Measurements from ENCODE around the gene TMEM8B.
A peak's percentile ranks its signal among the peaks of the same experiment; 100 is the strongest.

The TMEM8B gene, protein sequence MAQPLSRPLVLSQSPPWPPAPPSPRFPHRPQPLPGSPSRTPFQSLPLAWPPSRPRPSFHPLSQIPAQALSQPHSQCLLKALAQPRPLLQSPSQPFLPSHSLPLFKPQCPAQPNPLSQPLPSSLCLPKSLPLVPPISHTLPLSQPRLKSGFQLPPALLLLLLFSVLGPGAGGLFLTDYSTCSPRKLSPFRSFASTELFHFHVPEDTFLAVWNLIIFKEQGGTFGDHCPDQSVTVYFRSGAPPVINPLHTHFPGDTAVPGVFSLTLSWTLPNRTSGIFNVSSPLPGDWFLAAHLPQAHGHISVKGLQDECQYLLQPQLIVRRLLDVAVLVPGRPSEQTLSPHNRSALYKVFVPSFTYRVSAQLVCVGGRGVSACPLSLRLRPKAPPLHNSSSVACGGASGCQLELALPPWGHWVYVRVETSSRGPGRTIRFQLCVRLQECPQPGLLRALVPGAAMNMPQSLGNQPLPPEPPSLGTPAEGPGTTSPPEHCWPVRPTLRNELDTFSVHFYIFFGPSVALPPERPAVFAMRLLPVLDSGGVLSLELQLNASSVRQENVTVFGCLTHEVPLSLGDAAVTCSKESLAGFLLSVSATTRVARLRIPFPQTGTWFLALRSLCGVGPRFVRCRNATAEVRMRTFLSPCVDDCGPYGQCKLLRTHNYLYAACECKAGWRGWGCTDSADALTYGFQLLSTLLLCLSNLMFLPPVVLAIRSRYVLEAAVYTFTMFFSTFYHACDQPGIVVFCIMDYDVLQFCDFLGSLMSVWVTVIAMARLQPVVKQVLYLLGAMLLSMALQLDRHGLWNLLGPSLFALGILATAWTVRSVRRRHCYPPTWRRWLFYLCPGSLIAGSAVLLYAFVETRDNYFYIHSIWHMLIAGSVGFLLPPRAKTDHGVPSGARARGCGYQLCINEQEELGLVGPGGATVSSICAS

DNA sequence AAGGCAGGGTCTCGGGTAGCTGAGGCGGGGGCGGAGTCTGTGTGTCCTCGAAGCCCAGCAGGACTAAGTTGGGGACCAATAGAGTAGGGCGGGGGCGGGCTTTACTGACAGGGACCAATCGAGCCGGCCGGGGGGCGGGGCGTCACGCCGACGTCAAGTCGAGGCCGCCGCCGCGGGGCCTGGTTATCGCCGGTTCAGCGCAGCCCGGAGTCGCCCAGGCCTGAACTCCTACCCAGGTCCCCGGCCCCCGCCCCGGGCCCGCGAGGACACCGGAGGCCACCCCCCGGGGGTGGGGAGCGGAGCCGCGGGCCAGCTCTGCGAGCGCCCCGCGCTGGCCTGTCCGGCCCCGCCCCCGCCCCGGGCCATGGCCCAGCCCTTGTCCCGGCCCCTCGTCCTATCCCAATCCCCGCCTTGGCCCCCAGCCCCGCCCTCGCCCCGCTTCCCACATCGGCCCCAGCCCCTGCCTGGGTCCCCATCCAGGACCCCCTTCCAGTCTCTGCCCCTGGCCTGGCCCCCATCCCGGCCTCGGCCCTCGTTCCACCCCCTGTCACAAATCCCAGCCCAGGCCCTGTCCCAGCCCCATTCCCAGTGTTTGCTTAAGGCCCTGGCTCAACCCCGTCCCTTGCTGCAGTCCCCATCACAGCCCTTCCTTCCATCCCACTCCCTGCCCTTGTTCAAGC is at the start of gene TMEM8B:
TSS of gene TMEM8B (plus strand) at position 145 of the 680 bp plus-strand sequence. CDS start at position 365, 220 bp downstream.
- DNase-seq = peak; percentile 58

DNA sequence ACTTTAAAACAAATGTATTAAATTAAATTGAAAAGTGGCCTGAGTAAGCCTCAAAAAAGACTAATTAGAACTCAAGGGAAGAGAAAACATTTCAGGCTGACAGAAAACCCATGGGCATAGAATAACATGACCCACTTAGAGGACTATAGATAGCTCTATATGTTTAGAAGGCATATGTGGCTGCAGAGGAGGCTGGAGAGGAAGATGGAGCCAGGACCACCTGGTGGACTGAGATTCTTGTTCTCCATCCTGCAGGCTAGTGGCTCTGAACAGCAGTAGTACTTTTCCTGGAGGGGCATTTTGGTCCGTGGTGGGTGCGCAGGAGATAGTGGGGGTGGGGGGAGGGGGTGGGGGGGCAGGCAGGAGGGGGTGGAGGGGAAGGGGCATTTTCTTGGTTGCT is 48.0 kb upstream of the TMEM8B start:
- DNase-seq = no peak

DNA sequence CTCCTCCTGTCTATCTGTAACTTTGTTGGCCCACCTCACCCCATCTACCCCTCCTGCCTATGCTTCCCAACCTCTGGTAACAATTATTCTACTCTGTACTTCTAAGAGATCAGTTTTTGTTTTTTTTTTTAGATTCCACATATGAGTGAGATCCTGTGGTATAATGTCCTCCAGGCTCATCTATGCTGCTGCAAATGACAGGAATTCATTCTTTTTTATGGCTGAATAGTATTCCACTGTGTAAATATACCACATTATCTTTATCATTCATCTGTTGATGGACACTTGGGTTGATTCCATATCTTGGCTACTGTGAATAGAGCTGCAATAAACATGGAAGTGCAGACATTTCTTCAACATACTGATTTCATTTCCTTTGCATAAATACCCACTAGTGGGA is 45.6 kb upstream of the TMEM8B start:
- DNase-seq = no peak

DNA sequence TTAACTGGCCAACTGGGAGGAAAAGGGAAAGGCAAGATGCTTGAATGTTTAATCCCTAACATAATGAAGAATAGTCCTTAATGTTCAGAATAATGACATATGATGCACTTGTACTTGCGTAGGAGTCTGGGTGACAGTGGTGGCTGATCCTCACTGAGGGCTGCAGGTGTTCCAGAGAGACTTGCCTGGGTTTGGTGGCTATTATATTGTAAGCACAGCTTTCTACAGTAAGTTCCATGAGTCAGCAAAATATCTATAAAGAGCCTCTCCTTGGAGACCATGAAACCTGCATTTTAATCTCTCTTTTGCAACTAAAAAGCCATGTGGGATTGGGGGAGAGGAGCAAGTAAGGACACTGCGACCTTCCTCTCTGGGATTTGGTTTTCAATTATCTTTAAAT is 39.5 kb upstream of the TMEM8B start:
- DNase-seq = no peak

DNA sequence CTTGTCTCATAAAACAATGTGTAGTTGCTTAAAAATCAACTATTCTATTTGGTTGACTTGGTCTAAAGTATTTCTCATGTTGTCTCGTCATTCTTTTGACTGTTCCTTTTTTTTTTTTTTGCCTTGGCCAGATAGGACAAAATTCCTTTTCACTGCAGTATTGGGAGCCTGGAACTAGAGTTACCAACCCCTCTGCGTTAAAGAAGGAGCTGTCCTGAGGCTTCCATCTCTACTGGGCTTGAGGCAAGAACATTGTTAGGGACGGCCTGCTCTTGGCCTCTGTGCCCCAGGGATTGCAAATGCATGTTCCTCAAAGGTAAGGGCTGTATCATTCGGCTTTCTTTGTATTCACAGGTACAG is 39.0 kb upstream of the TMEM8B start:
- no peak for DNase-seq

DNA sequence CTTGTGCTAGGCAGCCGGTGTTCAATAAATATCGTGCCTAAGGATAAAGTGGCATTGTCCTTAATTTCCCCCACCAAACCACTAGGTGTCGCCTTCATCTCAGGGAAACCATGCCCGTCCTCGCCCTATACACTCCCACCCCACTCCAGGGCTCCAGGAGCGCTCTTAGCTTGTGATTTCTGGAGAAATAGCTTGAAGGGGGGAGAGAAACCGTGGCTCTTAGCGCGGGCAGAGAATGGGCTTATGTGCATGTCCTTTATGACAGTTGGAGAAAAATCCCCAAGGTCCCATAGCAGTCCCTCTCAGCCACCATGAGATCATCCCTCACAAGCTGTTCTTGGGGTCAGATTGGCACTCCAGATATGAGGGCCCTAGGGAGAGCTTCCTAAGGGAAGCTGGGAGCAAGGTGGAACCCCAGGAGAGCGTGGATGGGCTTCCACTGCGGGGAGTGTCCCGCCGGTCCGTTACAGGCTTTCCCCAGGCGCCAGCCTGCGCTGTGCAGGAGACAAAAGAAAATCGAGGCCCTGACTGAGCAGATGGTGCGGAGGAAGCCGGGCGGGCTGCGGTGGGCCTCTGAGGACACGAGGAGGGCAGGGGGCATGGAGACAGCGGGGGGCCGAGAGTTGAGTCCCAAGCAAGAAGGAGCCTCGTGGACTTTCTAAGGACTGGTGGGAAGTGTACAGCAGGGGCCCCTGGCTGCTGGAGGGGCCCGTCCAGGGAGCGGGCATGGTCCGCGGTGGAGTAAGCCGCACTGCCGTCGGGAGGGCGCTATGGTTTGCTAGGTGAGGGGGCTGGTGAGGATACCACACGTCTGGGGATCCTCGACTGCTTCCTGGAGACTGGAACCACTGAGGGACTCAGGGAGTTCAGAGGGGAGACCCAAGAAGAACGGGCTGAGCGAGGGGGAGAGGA is 38.4 kb upstream of the TMEM8B start:
- peak; percentile 25 for DNase-seq

DNA sequence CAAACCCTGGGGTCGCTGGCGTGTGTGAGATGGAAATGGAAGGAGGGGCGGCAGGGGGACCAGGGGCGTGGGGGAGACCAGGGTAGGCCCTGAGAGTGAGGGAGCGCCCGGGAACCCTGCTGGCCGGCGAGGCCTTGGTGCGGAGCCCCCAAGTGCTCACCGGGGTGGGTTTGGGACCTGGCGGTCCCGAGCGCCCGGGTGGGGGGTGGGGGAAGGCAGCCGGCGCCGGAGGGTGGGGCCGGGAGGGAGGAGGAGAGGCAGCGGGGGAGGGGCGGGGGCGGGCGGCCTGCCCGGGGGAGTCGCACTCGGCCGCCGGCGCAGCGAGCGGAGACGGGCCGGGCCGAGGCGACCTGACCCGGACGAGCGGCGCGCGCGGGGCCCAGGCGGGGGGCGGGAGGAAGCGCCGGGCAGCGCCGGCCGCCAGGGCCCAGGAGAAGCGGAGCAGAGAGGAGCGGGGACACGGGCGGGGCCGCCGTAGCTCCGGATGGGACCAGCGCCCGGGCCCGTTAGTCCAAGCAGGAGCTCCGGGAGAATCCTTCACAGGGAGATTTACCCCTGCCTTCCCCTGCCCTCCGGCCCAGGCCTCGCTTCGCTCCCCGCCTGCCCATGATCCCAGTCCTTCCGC is 37.6 kb upstream of the TMEM8B start, which contains the start of gene NPR2:
TSS of gene NPR2 (plus strand) at position 295 of the 625 bp plus-strand sequence. CDS start 818 bp downstream, outside the sequence.
- DNase-seq = no peak

DNA sequence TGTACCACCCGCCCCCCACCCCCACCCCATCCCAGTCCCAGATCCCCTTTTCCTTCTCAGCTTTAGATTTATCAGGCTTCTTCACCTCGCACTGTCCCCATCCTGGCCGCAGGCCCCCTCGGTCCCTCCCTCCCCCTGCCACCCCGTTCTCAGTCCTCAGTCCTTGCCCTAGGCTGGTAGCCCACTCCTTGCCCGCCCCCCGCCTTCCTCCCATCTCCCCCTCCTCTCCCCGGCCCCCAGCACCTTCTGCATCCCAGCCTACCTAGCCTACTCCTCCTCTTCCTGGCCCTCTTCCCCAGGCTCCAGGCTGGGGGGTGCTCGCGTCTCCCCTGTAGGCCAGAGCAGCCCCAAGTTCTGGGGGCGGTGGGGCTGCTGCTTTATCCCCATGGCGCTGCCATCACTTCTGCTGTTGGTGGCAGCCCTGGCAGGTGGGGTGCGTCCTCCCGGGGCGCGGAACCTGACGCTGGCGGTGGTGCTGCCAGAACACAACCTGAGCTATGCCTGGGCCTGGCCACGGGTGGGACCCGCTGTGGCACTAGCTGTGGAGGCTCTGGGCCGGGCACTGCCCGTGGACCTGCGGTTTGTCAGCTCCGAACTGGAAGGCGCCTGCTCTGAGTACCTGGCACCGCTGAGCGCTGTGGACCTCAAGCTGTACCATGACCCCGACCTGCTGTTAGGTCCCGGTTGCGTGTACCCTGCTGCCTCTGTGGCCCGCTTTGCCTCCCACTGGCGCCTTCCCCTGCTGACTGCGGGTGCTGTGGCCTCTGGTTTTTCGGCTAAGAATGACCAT is 36.8 kb upstream of the TMEM8B start:
- no peak for DNase-seq

DNA sequence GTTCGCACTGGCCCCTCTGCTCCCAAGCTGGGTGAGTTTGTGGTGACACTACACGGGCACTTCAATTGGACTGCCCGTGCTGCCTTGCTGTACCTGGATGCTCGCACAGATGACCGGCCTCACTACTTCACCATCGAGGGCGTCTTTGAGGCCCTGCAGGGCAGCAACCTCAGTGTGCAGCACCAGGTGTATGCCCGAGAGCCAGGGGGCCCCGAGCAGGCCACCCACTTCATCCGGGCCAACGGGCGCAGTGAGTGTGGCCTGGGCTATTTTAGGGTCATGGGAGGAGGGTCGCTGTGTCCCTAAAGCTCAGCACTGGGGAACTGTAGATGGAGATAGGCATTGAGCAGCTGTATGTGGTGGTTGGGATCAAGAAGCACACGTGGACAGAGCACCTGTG is 36.2 kb upstream of the TMEM8B start:
- no peak for DNase-seq

DNA sequence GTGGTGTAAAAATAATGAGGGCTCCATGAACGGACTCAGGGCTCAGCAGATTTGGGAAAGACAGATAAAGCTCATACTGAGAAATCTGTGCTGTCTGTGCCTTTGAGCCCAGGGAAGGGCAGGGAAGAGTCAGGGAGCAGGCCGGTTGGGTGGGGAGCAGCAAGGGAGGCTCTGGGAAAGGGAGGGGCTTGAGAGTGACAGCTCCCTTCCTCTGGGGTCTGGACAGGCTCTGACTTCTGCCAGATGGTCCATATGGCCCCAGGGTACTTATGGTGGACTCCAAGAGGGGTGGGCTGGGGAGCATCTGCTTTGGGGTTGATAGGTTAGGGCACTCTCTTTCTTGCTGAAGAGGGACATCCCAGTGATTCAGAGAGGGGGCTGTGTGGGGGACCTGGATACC is 35.6 kb upstream of the TMEM8B start:
- DNase-seq = no peak

DNA sequence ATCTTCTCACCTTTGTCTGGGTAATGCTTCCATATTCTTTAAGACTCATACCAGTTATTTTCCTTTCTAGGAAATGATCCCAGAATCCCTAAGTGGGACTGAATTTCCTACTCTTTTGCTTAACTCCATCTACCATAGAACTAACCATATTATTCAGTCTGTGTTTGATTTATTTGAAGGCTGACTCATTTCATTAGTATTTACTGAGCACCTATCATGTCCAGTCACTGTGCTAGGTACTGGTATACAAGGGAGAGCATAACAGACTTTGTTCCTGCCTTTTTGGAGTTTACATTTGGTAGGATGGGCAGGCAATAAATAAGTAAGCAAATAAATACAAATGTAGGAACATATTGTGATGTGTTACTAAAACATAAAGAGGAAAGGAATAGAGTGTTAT is 33.3 kb upstream of the TMEM8B start:
- no peak for DNase-seq

DNA sequence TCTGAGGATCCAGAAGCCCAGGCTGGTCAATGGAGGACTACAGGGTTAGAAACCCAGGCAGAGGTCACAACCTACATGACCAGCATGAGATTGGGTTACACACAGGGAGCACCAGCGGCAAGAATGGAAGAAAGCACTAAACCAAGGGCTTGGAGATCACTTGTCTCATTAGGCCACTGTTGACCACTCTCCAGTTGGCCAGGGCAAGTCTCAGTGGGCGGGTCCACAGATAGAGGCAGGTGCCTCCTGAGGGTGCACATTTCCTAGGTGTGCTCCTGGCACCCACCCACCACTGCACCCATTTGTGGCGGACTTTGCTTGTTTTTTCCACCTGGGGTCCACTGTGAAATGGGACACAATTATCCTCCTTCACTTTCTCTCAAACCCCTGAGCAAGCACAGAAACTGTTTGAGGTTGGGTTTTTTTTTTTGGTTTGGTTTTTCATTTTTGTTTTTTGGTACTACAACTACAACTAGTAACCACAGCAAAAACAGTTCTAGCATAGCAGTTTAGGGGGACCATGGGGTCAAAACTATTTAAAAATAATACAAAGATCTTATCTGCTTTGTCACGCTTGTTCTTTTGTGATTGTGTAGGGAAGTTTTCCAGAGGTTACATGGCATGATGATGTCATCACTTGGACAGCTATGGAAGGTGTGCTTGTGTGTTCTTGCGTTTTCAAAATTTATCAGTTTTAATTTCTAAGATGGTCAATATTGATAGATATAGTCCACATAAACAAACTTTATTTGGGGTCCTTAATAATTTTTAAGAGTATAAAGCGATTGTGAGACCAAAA is 31.5 kb upstream of the TMEM8B start:
- DNase-seq = no peak

DNA sequence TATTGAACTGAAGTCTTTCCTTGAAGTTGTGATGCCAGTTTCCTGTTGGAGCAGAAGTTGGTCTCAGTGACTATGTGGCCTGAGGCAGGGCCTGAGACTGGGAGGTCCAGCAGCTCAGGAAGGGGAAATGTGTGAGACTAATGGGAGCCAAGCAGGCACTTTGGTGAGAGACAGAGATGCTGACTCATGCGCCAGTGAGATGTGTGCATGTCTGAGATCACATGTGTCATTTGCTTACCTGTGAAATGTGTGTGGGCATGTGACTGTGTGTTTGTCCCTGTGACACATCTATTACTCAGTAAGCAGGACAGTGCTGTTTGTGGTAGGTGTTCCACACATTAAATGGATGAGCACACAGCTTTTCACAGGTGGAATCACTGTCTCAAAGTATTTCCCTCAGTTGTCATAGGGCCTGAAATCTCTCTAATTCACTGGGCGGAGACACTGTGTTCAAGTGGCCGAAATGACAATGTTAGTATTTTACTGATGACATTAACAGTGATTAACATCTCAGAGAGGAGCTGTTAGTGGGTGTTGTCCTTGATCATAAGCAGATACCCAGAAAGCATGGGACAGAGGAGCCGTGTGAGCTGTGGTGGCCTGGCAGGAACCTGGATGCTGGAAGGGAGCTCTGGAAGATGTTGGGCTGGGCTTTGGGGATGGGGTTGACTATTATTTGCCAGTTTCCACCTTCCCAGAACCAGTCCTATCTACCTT is 30.2 kb upstream of the TMEM8B start:
- peak; percentile 6 for DNase-seq

DNA sequence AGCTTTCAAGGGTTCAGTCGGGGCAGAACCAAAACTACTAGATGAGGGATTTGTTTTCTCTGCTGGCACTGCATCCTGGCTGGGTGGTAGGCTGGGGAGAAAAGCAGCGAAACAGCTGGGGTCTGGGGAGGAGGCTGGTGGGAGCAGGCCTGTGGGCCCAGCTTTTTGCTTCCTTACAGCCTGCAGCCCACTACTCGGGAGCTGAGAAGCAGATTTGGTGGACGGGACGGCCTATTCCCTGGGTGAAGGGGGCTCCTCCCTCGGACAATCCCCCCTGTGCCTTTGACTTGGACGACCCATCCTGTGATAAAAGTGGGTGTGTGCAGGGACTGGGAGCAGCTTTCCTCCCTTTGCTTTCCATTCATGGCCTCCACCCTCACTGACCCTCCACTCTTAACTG is 28.5 kb upstream of the TMEM8B start:
- no peak for DNase-seq

DNA sequence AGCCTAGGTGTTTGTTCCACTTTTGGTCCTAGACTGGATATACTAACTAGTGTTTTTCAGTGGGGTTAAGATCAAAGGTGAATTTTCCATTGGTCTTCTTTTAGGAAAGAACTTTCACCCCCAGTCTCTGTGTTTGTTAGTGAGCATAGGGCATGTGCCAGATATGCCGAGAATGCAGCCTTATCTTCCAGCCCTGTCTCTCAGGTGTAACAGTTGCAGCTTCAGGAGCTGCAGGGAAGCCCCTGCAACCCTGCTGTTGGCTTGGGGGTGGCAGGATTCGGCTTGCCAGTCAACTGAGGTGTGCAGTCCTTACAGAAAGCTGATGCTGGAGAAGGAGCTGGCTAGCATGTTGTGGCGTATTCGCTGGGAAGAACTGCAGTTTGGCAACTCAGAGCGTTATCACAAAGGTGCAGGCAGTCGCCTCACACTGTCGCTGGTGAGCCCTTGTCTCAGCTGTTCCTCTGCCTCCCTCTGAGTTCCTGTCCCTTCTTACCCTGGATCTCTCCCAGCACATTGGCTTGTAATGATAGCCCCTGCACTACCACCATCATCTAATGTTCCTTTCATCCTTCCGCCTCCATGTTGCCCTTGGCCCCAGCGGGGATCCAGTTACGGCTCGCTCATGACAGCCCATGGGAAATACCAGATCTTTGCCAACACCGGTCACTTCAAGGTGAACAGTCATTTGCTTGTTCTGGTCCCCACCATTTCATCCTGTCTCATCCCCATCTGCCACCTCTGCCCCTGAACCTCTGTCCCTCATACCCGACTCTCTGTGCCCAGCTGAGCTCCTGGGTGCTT is 27.5 kb upstream of the TMEM8B start:
- DNase-seq = no peak

DNA sequence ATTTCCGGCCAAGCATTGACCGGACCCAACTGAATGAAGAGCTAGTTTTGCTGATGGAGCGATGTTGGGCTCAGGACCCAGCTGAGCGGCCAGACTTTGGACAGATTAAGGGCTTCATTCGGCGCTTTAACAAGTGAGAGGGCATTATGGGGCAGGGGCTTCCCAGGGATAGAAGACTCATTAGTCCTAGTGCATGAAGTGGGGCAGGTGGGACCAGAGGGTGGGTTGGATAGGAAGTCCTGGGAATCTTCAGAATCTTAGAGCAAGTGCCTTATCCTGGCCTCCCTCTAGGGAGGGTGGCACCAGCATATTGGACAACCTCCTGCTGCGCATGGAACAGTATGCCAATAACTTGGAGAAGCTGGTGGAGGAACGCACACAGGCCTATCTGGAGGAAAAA is 22.9 kb upstream of the TMEM8B start:
- no peak for DNase-seq

DNA sequence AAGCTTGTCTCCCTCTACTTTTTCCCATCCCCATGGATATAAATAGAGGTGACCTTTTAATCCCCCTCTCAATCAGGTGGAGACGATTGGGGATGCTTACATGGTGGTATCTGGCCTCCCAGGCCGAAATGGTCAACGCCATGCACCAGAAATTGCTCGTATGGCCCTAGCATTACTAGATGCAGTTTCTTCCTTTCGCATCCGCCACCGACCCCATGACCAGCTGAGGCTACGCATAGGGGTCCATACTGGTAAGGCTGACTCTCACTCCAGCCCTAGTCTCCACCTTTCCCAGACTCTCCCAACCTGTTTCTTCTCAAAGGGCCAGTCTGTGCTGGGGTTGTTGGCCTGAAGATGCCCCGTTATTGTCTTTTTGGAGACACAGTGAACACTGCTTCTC is 20.6 kb upstream of the TMEM8B start:
- no peak for DNase-seq

DNA sequence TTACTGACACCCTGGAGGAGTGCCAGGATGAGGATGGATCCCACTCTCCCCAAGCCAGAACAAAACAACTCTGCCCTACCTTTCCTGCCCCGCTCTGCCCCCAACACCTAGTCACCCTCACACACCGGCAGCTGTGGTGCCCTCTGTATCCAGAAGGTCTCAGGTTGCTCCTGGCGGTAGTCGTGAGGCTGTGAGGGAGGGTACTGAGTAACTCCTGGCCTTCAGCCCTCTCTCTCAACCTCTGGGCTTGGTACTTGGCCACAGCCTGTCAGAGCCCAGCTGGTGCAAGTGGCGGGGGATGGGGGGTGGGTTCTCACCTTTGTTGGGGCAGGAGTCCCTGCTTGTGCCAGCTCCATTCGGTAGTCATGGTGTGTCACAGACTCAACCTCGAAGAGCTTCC is 18.9 kb upstream of the TMEM8B start:
- DNase-seq = no peak
